MM.1S (cell line): ENCODE data around the gene JMJD6.

Source experiments
- DNase-seq: peaks from one replicate; pipeline ENCODE4 v3.0.0-alpha.2; 2015
- H2AFZ ChIP-seq: fragments of 300-600 bp; sonication (generic); 2 replicates; pipeline ENCODE4 v1.6.0; 2016; ENCODE audit warnings: antibody characterized with exemption, low read length
- H3F3A ChIP-seq: fragments of 300-600 bp; sonication (generic); 2 replicates; pipeline ENCODE4 v1.6.1; 2016; ENCODE audit warnings: mild to moderate bottlenecking, antibody characterized with exemption, low read length, moderate library complexity, mixed read lengths; ENCODE audit not compliant: insufficient read depth
- H3K27ac ChIP-seq: fragments of 300-600 bp; sonication (generic); 2 replicates; pipeline ENCODE4 v1.5.1; 2016; ENCODE audit warnings: mild to moderate bottlenecking, low read length
- H3K27me3 ChIP-seq: fragments of 300-600 bp; sonication (generic); replicated peaks from 2 replicates; pipeline ENCODE4 v1.6.0; 2016; ENCODE audit warnings: low read length; ENCODE audit not compliant: insufficient read depth
- H3K36me3 ChIP-seq: fragments of 300-600 bp; sonication (generic); replicated peaks from 2 replicates; pipeline ENCODE4 v1.6.1; 2016; ENCODE audit warnings: mild to moderate bottlenecking, low read length, mixed read lengths; ENCODE audit not compliant: insufficient read depth
- H3K4me1 ChIP-seq: fragments of 300-600 bp; sonication (generic); 2 replicates; pipeline ENCODE4 v1.6.1; 2016; ENCODE audit warnings: low read length, mixed read lengths
- H3K4me2 ChIP-seq: fragments of 300-600 bp; sonication (generic); 2 replicates; pipeline ENCODE4 v1.6.0; 2016; ENCODE audit warnings: low read depth, low read length
- H3K4me3 ChIP-seq: fragments of 300-600 bp; sonication (generic); 2 replicates; pipeline ENCODE4 v1.5.1; 2016; ENCODE audit warnings: low read length, mixed read lengths
- H3K79me2 ChIP-seq: fragments of 300-600 bp; sonication (generic); 2 replicates; pipeline ENCODE4 v1.6.1; 2016; ENCODE audit warnings: mixed run types, low read length, mixed read lengths
- H3K9ac ChIP-seq: fragments of 300-600 bp; sonication (generic); 2 replicates; pipeline ENCODE4 v1.6.1; 2016; ENCODE audit warnings: low read length, mixed read lengths
- H3K9me2 ChIP-seq: fragments of 300-600 bp; sonication (generic); replicated peaks from 2 replicates; pipeline ENCODE4 v1.6.1; 2016; ENCODE audit warnings: mild to moderate bottlenecking, low read length, mixed read lengths; ENCODE audit not compliant: insufficient read depth
- H3K9me3 ChIP-seq: fragments of 300-600 bp; sonication (generic); replicated peaks from 2 replicates; pipeline ENCODE4 v1.6.1; 2016; ENCODE audit warnings: mild to moderate bottlenecking, low read length, mixed read lengths; ENCODE audit not compliant: insufficient read depth
- H4K20me1 ChIP-seq: fragments of 300-600 bp; sonication (generic); 2 replicates; pipeline ENCODE4 v1.6.1; 2016; ENCODE audit warnings: mild to moderate bottlenecking, low read length, moderate library complexity, mixed read lengths; ENCODE audit not compliant: insufficient read depth
- EZH2 ChIP-seq: fragments of 300-600 bp; sonication (generic); optimal IDR thresholded peaks from 2 replicates; pipeline ENCODE3; 2017; ENCODE audit warnings: low read depth, mild to moderate bottlenecking, antibody characterized with exemption, low read length, mixed read lengths
- EZH2phosphoT487 ChIP-seq: fragments of 300-600 bp; sonication (generic); IDR thresholded peaks from 2 replicates; pipeline ENCODE4 v1.6.1; 2018; ENCODE audit warnings: antibody characterized with exemption, low read length
- TF ChIP-seq, protein P1 (sequence below): fragments of 300-600 bp; sonication (generic); IDR thresholded peaks from 2 replicates; pipeline ENCODE4 v1.5.1; 2016; ENCODE audit warnings: antibody characterized with exemption, low read length, mixed read lengths

The JMJD6 gene

DNA sequence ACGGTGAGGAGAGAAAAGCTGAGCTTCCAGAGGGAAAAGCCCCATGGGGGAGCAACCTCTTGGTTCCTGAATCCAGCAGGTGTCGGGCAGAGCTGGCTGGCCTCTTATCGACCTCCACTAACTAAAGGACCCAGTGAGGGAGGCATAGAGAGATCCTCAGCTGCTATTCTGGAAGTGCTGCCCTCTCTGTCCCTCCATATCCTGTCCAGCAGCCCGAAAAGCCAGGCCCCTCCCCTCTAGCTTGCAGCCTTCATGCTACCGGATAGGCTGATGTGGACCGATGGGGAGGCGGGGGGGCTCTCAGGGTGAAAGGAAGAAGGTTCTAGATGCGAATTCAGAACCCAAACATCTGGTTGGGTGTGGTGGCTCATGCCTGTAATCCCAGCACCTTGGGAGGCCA is 40.6 kb downstream of the JMJD6 start:
- Histone ChIP-seq H3K79me2 (no peaks in the 10 kb centered on the region), H3K9me2 (no peaks in the 10 kb centered on the region), H3K4me3 (no peak overlapping the region), H3K4me2 (no peak overlapping the region), H3K9me3 (no peaks in the 10 kb centered on the region), H2AFZ (no peak overlapping the region), H3K4me1 (no peaks in the 10 kb centered on the region), H3K36me3 (no peaks in the 10 kb centered on the region), H3K27ac (no peak overlapping the region), H4K20me1 (no peaks in the 10 kb centered on the region), H3F3A (no peaks in the 10 kb centered on the region), H3K27me3 (peaks cover 27% of the 10 kb centered on the region), H3K9ac (no peak overlapping the region)
- TF ChIP-seq EZH2 (no peak), EZH2phosphoT487 (no peak)
- TF ChIP-seq, protein P1, sequence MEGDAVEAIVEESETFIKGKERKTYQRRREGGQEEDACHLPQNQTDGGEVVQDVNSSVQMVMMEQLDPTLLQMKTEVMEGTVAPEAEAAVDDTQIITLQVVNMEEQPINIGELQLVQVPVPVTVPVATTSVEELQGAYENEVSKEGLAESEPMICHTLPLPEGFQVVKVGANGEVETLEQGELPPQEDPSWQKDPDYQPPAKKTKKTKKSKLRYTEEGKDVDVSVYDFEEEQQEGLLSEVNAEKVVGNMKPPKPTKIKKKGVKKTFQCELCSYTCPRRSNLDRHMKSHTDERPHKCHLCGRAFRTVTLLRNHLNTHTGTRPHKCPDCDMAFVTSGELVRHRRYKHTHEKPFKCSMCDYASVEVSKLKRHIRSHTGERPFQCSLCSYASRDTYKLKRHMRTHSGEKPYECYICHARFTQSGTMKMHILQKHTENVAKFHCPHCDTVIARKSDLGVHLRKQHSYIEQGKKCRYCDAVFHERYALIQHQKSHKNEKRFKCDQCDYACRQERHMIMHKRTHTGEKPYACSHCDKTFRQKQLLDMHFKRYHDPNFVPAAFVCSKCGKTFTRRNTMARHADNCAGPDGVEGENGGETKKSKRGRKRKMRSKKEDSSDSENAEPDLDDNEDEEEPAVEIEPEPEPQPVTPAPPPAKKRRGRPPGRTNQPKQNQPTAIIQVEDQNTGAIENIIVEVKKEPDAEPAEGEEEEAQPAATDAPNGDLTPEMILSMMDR, result no peak
- no peak for DNase-seq

GRCh38 chr17:76685366-76685765 is 41.0 kb downstream of the JMJD6 start:
- Histone ChIP-seq H3K4me1 (no peaks in the 10 kb centered on the region), H3K27me3 (peaks cover 27% of the 10 kb centered on the region), H3K4me3 (no peak overlapping the region), H2AFZ (no peak overlapping the region), H3K9me3 (no peaks in the 10 kb centered on the region), H3K27ac (no peak overlapping the region), H3F3A (no peaks in the 10 kb centered on the region), H3K4me2 (no peak overlapping the region), H3K9ac (no peak overlapping the region), H4K20me1 (no peaks in the 10 kb centered on the region), H3K9me2 (no peaks in the 10 kb centered on the region), H3K79me2 (no peaks in the 10 kb centered on the region), H3K36me3 (no peaks in the 10 kb centered on the region)
- TF ChIP-seq, protein P1, result no peak
- TF ChIP-seq EZH2phosphoT487 (no peak), EZH2 (no peak)
- DNase-seq, result no peak

DNA sequence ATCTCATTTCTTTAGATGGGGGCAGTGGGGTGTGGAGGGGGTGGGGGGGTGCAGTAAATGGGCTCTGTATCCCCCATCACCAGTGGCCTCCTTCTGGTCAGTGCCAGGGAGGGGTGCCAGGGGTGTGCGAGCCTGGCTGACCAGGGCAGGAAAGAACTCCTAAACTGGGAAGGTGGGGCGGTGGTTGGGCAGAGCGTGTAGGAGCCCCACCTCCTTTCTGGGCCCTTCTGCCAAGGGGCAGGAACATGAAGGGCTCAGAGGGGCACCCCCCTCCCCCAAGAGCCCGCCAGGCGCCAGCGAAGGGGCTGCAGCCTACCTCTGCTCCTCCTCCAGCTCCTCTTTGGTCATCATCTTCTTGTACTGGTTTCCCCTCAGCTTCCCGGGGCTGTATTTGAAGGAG is 41.6 kb downstream of the JMJD6 start:
- DNase-seq, result no peak
- Histone ChIP-seq H3K27ac (no peak overlapping the region), H3K4me2 (no peak overlapping the region), H3K36me3 (no peaks in the 10 kb centered on the region), H3K9me3 (no peaks in the 10 kb centered on the region), H3K4me1 (no peaks in the 10 kb centered on the region), H4K20me1 (no peaks in the 10 kb centered on the region), H3K27me3 (peaks cover 27% of the 10 kb centered on the region), H2AFZ (no peak overlapping the region), H3K4me3 (no peak overlapping the region), H3K9ac (no peak overlapping the region), H3K79me2 (no peaks in the 10 kb centered on the region), H3K9me2 (no peaks in the 10 kb centered on the region), H3F3A (no peaks in the 10 kb centered on the region)
- TF ChIP-seq, protein P1, result no peak
- no peak for TF ChIP-seq EZH2
- no peak for TF ChIP-seq EZH2phosphoT487
